NB4 (cell line): Measurements from ENCODE around the gene MAPK8IP2.

ENCODE experiments used
- DNase-seq: peaks from one replicate; pipeline ENCODE4 v3.0.0; 2010; ENCODE audit warnings: low read depth
- H3K4me3 ChIP-seq: one replicate; pipeline ENCODE4 v1.5.1; 2011; ENCODE audit warnings: mild to moderate bottlenecking, low read depth, low read length, moderate library complexity
- CTCF ChIP-seq: IDR thresholded peaks from one replicate; pipeline ENCODE4 v1.5.1; 2012; ENCODE audit warnings: low read depth, low read length
- MAX ChIP-seq: IDR thresholded peaks from 2 replicates; pipeline ENCODE4 v1.6.1; 2011; ENCODE audit warnings: low read depth, low read length
- MYC ChIP-seq: IDR thresholded peaks from 2 replicates; pipeline ENCODE4 v1.6.1; 2011; ENCODE audit warnings: low read depth, low read length
- POLR2A ChIP-seq: IDR thresholded peaks from 2 replicates; pipeline ENCODE4 v1.6.1; 2011; ENCODE audit warnings: mild to moderate bottlenecking; ENCODE audit not compliant: insufficient read length; ENCODE audit errors: extremely low read depth

The MAPK8IP2 gene

GRCh38 chr22:50567721-50568252 lies 32.8 kb upstream of the MAPK8IP2 start:
- TF ChIP-seq MAX = no peak
- no peak for TF ChIP-seq MYC
- TF ChIP-seq POLR2A = no peak
- TF ChIP-seq CTCF = no peak
- H3K4me3 ChIP-seq = no peak overlapping the region
- DNase-seq = no peak

- DNase-seq = no peak
- no peak for TF ChIP-seq MYC
- TF ChIP-seq CTCF = no peak
- TF ChIP-seq POLR2A = no peak
- no peak for TF ChIP-seq MAX
These were observed 32.0 kb upstream of the MAPK8IP2 start for GRCh38 chr22:50568626-50569025.

GRCh38 chr22:50569041-50569459 lies 31.5 kb upstream of the MAPK8IP2 start:
- no peak for TF ChIP-seq CTCF
- no peak for TF ChIP-seq MYC
- no peak for TF ChIP-seq POLR2A
- TF ChIP-seq MAX = no peak
- no peak overlapping the region for H3K4me3 ChIP-seq
- no peak for DNase-seq

More at GRCh38 chr22:50568626-50569025, 32.0 kb upstream of the MAPK8IP2 start:
- H3K4me3 ChIP-seq = no peak overlapping the region

- no peak overlapping the region for H3K4me3 ChIP-seq
- DNase-seq = no peak
- TF ChIP-seq MAX = no peak
- no peak for TF ChIP-seq POLR2A
- no peak for TF ChIP-seq MYC
- no peak for TF ChIP-seq CTCF
These were observed 30.6 kb upstream of the MAPK8IP2 start for GRCh38 chr22:50569896-50570535.

GRCh38 chr22:50570861-50571260 lies 29.7 kb upstream of the MAPK8IP2 start:
- no peak for TF ChIP-seq MYC
- TF ChIP-seq MAX = no peak
- no peak for TF ChIP-seq CTCF
- no peak for TF ChIP-seq POLR2A

More at GRCh38 chr22:50570861-50571260, 29.7 kb upstream of the MAPK8IP2 start:
- no peak overlapping the region for H3K4me3 ChIP-seq
- DNase-seq = no peak
